NCI-H69 (cell line): ENCODE data around the gene ABHD6.
"Not testable (repeated sequence)": the region's sequence is repeated elsewhere in the genome, so short reads cannot be mapped to it uniquely, and the experiment has no call there.

Source experiments
- DNase-seq: peaks from one replicate; lab custom pipeline; 2025; lab: John Stamatoyannopoulos, UW

Gene ABHD6

DNA sequence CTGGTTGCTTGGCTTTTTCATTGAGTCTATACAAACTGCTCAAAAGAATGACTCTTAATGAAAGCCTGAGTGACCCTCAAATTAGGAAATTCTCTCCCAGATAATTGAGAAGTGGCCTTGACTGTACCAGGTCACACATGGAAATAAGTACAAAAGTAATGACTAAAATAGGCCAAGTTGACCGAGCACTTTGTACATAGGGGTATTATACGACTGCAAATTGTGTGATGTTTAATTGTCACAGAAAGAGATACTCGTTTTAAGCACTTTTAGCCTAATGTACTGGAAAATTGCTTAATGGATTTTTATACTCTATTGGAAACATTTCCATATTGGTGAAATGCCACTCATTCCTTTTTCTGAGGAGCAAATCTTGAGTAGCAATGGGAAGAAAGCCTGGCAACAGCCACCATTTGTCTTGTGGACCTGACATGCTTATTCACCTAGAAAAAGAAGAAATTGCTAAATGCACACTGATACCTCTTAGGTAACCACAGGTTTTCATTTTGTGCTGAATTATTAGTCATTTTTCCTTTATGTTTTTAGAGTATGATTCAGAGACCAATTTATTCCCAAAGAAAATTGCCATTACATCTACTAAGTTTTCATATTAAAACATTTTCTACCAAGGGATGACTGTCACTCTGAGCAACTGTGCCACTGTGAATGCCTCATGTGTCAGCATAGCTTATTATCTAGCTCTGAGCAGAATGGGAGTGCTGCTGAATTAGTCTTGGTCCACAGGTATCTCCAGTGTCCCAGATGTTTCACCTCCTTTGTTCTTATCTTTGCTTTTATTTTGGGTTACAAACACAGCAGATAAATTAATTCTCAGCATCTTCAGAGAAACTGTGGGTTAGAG, 86.2 kb downstream of the ABHD6 start:
- no peak for DNase-seq

DNA sequence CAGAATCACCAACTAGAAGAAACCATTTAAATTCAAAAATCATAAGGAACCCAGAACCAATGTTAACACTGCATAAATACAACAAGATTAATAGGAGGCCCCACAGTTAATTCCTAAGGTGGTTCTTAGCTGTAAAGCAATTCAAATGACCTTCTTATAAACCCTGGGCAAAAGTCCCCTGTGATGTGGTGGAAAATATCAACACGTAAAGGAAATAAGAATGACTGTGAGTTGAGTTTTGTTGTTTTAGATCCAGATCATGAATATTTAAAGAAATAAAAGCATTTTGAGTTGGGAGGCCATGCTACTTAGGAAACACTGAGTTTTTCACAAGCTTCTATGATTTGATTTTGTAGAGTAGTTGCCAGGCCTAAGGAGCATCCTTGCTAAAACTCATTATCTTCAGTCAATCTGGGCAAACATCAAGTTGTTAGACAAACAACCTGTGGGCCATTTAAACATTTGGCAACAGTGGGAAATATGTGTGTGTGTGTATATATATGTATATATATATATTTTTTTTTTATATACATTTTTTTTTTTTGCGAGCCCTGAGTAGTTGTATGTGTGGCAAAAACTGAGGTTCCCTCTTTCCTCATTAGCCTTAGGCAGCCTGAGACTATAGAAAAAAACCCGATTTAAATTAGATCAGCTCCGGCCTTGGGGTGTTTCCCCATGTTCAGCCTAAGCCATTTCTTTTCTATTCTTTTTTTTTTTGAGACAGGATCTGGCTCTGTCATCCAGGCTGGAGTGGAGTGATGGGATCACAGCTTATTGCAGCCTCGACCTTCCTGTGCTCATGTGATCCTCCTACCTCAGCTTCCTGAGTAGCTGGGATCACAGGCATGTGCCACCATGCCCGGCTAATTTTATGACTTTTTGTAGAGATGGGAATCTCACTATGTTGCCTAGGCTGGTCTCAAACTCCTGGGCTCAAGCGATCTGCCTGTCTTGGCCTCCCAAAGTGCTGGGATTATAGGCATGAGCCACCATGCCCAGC, 87.1 kb downstream of the ABHD6 start:
- DNase-seq: no peak

DNA sequence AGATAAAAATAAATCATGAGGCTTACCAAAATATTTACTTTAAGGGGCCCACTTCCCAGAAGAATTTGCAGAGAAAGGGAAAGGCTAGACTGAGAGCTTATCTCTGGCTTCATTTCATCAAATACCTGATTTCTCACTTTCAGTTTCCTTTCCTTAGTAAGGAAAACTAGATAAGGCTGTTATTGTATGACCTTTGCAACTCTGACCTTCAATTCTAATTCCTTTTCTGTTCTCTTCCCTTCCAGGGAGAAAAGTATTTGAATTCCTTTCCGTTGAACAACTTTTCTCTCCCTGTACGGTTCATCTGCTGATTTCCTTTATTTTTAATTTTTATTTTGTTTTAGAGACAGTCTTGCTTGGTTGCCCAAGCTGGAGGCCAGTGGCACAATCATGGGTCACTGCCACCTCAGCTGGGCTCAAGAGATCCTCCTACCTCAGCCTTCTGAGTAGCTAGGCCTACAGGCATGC, 88.0 kb downstream of the ABHD6 start:
- DNase-seq: no peak

DNA sequence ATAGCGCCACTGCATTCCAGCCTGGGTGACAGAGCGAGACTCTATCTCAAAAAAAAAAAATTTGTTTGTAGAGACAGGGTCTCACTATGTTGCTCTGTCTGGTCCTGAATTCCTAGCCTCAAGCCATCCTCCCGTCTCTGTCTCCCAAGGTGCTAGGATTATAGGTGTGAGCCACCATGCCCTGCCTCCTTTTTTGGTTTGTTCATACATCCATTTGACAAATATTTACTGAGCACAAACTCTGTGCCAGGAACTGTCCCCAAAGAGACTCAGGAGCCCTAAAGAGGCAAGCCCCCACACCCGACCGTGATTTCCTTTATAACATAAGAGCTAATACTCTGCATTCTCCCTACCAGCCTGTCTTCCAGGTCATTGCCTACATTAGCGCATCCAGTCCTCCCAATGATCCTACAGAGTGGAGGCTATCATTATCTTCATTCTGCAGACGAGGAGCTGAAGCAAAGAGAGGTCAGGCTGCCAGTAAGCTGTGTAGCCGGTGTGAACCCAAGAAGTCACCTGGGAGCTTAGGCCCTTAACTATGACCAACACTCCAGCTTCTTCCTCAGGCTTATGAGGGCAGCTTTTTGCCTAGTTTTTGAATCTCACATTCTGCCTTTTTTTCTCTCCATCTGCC, 88.8 kb downstream of the ABHD6 start:
- DNase-seq: peak; percentile 55

DNA sequence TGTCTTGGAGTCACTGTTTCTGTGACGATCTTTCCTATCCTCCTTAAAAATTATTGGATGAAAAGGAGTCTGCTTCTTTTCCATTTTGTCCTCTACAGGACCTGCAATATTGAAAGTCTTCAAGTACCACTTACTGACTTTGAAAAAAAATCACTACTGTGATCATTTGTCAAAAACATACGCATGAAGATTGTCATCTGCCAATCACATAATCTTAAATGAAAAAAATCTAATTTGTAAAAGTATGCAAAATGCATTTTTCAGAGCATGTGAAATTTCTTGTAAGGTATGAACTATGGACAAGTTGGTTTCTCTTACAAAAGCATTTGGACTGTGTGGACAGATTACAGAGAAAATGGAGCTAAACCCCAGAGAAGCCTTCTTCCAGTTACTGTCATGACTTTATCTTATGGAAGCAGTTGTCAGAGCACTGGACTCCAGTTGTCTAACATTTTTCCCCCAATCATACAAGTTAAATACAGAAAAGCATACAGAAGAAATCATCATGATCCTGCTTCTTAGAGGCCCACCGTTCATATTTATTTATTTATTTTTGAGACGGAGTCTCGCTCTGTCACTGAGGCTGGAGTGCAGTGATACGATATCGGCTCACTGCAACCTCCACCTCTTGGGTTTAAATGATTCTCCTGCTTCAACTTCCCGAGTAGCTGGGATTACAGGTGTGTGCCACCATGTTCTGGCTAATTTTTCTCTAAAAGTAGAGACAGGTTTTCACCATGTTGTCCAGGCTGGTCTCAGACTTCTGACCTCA, 91.7 kb downstream of the ABHD6 start:
- no peak for DNase-seq

DNA sequence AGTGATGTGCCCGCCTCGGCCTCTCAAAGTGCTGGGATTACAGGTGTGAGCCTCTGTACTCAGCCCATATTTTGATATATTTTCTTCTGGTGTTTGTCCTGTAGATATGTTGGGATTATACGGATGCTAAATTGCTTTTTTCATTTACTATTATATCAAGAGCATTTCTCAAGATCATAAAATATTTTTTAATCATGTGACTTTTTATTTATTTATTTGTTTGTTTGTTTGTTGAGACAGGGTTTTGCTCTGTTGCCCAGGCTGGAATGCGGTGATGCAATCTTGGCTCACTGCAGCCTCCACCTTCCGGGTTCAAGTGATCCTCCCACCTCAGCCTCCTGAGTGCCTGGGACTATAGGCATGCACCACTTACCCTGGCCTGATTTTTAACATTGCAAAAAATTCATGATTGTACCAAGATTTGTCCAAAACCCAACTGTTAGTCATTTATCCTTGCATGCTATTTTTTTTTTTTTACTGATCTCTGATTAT, 92.4 kb downstream of the ABHD6 start:
- no peak for DNase-seq

DNA sequence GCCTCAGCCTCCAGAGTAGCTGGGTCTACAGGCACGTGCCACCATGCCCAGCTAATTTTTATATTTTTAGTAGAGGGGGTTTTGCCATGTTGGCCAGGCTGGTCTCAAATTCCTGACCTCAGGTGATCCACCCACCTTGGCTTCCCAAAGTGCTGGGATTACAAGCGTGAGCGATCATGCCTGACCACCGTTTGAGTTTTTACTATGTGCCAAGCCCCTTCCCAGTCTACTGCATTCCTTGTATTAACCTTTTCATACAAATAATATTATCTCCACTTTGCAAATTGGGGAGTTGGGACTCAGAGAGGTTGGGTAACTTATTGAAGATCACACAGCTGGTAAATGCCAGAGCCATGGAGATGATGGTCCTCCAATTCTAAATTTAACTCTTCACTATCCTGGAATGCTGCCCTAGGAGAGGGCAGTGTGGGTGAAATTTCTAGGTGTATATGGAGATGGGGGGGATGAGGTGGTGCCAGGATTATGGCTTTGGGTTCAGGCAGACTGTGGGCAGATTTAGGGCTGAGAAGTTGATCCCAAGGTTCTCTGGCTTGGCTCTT, 94.1 kb downstream of the ABHD6 start:
- no peak for DNase-seq

DNA sequence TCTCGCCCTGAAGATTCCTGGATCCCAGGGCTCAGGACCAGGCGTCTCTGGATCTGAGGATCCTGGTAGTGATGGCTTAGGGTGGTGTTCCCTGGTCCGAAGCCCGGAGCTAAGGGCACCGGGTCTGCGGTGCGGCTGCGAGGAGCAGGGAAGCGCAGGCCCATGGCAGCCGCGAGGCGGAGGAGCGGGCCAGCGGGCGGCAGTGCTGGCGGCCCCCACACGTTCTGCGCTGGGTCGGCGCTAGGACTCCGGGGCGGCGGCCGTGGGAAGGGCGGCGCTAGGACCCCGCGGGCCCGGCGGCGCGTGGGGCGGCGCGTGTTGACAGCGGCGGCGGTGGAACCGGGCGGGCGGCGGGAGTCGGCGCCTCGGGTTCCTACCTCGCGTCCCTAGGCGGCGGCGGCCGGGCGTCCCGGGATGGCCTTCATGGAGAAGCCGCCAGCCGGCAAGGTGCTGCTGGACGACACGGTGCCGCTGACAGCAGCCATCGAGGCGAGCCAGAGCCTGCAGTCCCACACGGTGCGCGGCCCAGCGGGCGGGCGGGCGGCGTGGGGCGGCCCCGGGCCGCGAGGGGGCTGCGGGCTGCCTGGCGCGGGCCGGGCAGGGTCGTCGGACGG, 95.1 kb downstream of the ABHD6 start, which contains the start of gene PXK:
Gene PXK, plus strand, starts transcription at position 318 of the 614 bp plus-strand sequence. Its CDS starts 97 bp downstream, at position 415.
- DNase-seq: peak; percentile 81

DNA sequence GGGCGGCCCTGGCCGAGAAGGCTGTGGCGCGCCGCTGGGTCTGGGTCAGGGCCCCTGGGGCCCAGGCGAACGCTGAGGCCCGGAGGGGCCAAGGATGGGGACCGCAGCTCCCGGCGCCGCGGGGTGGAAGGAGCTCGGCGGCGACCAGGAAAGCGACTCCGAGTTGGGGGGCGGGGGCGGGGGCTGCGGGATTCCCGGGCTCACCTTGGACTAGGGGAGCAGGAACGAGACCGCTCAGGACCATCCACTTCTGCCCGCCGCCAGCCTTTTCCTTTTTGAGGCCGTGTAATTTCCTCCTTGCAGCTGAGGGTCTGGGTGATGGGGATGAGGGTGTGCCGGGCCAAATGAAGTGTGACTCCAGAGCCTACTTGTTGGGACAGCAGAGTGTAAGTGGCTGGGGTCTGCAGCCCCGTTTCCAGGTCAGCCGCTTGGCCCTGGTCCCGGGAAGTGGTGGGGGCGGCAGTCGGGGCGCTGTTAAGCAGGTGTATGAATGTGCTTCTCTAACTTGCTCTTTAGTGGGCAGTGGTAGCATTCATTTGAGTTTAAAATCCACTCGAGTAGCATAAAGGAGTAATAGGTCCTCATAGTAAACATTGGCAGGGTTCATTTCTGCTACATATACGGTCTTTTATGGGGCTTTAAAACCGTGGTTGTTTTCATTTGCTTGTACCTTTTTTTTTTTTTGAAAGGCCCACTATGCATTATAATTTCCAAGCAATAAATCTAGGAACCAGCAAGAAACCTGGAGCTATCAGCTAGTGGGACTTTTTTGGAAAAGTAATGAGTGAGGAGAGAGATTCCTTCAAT, 95.8 kb downstream of the ABHD6 start:
- peak; percentile 39 for DNase-seq

DNA sequence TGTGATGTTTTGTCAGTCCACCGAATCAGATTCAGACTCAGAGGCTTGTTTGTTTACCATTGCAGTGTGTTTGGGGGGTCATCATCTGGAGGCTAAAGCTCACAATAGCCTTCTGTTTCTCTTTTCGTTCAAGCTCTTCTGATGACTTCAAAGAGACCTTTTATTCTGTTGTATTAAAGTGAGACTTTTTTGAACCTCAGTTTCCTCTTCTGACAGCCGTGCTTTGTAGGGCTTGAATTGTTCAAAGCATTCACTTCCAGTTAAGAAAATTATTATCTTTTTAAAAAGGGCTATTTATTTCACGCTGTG, 96.4 kb downstream of the ABHD6 start:
- no peak for DNase-seq

DNA sequence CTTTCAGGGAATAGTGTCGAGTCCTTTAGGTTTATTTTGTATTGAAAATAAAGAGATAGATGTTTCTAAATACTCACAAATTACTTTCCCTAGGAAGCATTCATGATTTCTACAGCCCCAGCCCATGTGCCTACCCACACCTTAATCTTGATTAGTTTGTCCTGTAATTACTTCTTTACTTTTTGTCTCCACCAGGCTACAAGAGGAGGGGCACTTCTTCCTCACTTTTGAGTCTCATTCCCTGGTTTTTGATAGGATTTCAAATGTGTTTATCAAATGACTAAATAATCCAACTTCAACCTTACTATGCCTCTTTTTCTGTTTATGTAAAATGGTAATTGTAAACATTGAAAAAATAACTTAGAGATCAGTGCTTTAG, 96.9 kb downstream of the ABHD6 start:
- no peak for DNase-seq

DNA sequence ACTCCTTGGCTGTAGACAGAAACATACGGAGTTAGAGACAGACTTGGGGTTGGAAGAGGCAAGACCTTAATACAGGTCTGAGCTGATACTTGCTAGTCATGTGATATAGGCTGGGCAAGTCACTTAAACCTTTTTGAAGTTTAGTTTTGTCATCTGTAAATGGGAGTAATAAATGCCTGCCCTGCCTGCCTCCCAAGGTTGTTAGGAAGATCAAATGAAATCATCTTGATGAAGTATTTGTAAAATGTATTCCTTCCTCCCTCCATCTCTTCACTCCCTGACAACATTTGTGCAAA, 98.0 kb downstream of the ABHD6 start:
- DNase-seq: no peak

DNA sequence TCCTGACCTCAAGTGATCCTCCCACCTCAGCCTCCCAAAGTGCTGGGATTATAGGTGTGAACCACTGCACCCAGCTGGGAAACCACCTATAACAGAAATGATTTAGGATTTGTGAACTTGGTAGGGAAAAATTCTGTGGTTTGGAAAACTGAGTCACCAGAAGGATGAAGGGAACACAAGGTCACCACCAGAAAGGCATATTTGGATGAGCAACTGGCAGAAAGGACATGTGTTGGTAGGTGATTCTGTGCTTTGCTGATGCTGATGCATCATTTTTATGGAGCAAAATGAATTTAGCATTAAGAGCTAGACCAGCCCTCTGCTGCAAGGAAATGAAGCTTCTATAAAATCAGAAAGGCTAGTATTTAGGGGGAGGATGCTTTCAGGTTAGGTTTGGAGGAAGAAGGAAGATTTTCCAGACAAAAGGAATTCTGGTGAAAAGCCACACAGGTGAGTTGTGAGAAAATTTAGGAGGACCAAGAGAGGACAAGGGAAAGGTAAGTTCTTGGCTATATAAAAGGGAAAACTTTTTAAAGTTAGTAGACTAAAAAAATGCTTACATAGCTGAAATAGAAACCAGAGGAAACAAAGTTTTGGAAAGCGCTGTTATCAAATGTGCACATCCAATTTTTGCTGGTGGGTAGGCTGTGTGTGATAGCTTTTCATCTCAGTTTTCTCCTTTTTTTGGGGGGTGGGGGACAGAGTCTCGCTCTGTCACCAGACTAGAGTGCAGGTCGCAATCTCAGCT, 98.7 kb downstream of the ABHD6 start:
- DNase-seq: no peak

DNA sequence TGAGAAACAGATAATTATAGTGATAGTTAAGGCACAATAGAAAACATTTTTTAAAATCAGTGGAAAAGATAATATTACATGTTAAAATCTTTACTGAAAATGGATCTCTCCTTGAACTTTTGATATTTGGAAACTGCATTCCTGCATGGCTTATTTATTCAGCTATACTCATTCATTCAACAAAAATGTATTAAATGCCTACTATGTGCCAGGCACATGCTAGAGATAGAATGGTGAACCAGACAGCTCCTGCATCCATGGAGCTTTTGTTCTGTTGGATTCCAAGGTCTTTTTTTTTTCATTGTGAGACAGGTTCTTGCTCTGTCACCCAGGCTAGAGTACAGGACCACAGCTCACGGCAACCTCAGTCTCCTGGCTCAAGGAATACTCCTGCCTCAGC, 99.6 kb downstream of the ABHD6 start:
- no peak for DNase-seq

DNA sequence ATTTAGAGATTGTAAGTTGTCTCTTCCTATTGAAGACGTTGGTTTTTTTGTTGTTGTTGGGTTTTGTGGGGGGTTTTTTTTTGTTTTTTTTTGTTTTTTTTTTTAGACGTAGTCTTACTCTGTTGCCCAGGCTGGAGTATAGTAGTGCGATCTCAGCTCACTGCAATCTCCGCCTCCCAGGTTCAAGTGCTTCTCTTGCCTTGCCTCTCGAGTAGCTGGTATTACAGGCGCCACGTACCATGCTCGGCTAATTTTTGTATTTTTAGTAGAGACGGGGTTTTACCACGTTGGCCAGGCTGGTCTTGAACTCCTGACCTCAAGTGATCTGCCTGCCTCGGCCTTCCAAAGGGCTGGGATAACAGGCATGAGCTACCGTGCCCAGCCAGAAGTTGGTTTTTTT, 101.6 kb downstream of the ABHD6 start:
- DNase-seq: not testable (repeated sequence)

DNA sequence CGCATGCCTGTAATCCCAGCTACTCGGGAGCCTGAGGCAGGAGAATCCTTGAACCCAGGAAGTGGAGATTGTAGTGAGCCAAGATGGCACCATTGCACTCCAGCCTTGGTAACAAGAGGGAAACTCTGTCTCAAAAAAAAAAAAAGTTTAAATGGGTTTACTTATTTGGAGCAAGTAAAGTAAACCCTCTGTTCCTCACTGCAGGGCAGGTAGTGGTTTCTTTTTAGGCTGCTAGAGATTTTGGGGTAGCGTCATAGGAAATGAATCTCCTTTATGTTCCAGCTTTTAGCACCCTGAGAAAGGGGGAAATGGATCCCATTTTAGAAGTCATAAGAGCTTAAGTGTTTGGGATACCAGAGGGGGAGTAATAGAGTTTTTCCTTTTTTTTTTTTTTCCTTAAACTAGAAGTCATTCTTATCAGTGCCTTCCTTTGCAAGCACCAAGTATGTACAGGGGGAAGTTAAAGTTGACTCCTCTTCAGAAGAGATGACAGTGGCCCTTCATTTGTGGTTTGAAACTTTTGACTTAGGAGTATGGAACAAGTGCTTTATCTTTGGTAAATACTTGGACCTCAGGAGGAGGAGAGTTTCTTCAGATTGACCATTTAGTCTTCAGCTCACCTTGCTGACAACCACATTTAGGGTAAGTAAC, 103.1 kb downstream of the ABHD6 start:
- no peak for DNase-seq

DNA sequence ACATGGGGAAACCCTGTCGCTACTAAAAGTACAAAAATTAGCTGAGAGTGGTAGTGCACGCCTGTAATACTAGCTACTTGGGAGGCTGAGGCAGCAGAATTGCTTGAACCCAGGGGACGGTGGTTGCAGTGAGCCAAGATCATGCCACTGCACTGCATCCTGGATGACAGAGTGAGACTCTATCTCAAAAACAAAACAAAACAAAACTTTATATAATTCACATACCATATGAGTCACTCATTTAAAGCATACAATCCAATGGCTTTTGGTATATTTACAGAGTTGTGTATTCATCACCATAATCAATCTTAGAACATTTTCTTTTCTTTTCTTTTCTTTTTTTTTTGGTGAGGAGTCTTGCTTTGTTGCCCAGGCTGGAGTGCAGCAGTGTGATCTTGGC, 103.8 kb downstream of the ABHD6 start:
- no peak for DNase-seq

DNA sequence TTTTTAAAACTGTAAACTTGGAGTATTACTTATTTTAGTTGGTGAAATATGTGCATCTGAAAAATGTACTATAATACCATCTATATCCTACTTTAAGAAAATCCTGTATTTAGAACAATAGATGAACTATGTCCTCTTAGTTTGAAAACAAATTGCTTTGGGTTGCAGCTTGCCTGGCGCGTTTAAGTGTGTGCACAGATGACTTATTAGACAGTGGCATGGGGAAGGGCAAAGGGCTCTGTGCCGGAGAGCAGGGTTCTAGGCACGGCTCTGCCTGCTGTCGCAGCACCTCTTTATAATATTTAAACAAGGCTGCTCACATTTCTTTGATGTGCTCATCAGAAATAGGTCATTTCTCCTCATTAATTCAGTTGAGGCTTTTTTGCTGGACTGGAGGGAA, 105.1 kb downstream of the ABHD6 start:
- no peak for DNase-seq
